HEK293 (cell line): ENCODE results near the gene DCTN3.

Source experiments
- CTCF ChIP-seq: fragments of 450-650 bp; formaldehyde crosslinking; IDR thresholded peaks from 2 replicates; pipeline ENCODE4 v1.5.1; 2016; ENCODE audit warnings: missing biosample characterization, missing genetic modification characterization
- PBX3 ChIP-seq: sonication (generic); formaldehyde crosslinking; IDR thresholded peaks from 2 replicates; pipeline ENCODE4 v1.8.1; 2022; ENCODE audit warnings: mild to moderate bottlenecking, moderate library complexity, missing genetic modification reagents
- REST ChIP-seq: fragments of 450-650 bp; formaldehyde crosslinking; IDR thresholded peaks from 2 replicates; pipeline ENCODE4 v1.5.1; 2016; ENCODE audit warnings: missing biosample characterization, missing genetic modification characterization
- ZNF10 ChIP-seq: fragments of 450-650 bp; formaldehyde crosslinking; IDR thresholded peaks from 2 replicates; pipeline ENCODE4 v1.5.1; 2017; ENCODE audit warnings: missing biosample characterization, missing genetic modification characterization
- ZNF747 ChIP-seq: fragments of 450-650 bp; formaldehyde crosslinking; IDR thresholded peaks from 2 replicates; pipeline ENCODE4 v1.5.1; 2016; ENCODE audit warnings: missing biosample characterization, missing genetic modification characterization
- ZSCAN5A ChIP-seq: fragments of 450-650 bp; formaldehyde crosslinking; IDR thresholded peaks from 2 replicates; pipeline ENCODE4 v1.5.1; 2016; ENCODE audit warnings: missing biosample characterization, missing genetic modification characterization

GRCh38 chr9:34584970-34585369, 35.3 kb downstream of the DCTN3 start:
- no peak for TF ChIP-seq ZNF747 (tag by site-specific recombination)
- TF ChIP-seq ZNF10 (tag by site-specific recombination) = no peak
- no peak for TF ChIP-seq ZSCAN5A (tag by site-specific recombination)
- no peak for TF ChIP-seq CTCF (tag by site-specific recombination)
- no peak for TF ChIP-seq REST (tag by site-specific recombination)
- no peak for TF ChIP-seq PBX3
